Spleen (tissue), 11 donors: Measurements from ENCODE around the gene FGF14. TPM values are rescaled to one million over a fixed set of nuclear protein-coding genes. Genes with fewer than 3 reads are reported as not detected.

Source experiments
- DNase-seq: peaks from one replicate; pipeline ENCODE4 v3.0.0-alpha.2; 2020
- H3K27ac ChIP-seq, 8 donors: fragments of 200-600 bp; sonication (generic) in 7 of 8; 1 replicate in 4 of 8; 2 replicates in 4 of 8; pipeline versions ENCODE4 v1.5.0 to v1.8.0; 2016 to 2021; ENCODE audit warnings: inconsistent platforms in 4 of 8, mild to moderate bottlenecking in 4 of 8, moderate library complexity in 1 of 8
- H3K27me3 ChIP-seq, 7 donors: fragments of 200-600 bp; sonication (generic) in 6 of 7; replicated peaks in 1 of 7; 1 replicate in 4 of 7; 2 replicates in 3 of 7; pipeline versions ENCODE4 v1.5.0 to v1.8.0; 2016 to 2021; ENCODE audit warnings: inconsistent platforms in 3 of 7, mild to moderate bottlenecking in 1 of 7
- H3K36me3 ChIP-seq, 6 donors: fragments of 200-600 bp; sonication (generic) in 5 of 6; 1 replicate in 4 of 6; 2 replicates in 2 of 6; pipeline versions ENCODE4 v1.5.0 to v1.8.0; 2016 to 2021; ENCODE audit warnings: inconsistent platforms in 2 of 6
- H3K4me1 ChIP-seq, 6 donors: fragments of 200-600 bp; sonication (generic) in 5 of 6; 1 replicate in 3 of 6; 2 replicates in 3 of 6; pipeline versions ENCODE4 v1.5.0 to v1.8.0; 2016 to 2021; ENCODE audit warnings: inconsistent platforms in 3 of 6
- H3K4me3 ChIP-seq, 8 donors: fragments of 200-600 bp; sonication (generic) in 7 of 8; 1 replicate in 4 of 8; 2 replicates in 4 of 8; pipeline versions ENCODE4 v1.5.0 to v1.8.0; 2016 to 2021; ENCODE audit warnings: inconsistent platforms in 4 of 8, mild to moderate bottlenecking in 4 of 8, moderate library complexity in 2 of 8
- H3K9me3 ChIP-seq, 8 donors: fragments of 200-600 bp; sonication (generic) in 7 of 8; 1 replicate in 4 of 8; 2 replicates in 4 of 8; pipeline versions ENCODE4 v1.5.0 to v1.8.0; 2016 to 2021; ENCODE audit warnings: inconsistent platforms in 4 of 8
- CTCF ChIP-seq, 11 experiments: fragments of 200-600 bp in 7 of 11; fragments of 450-650 bp in 4 of 11; sonication (generic) in 4 of 11; IDR thresholded peaks in 8 of 11; conservative IDR thresholded peaks in 3 of 11; 1 replicate in 7 of 11; 2 replicates in 4 of 11; pipeline versions ENCODE4 v1.4.0 to v1.8.0; 2016 to 2021; ENCODE audit warnings: antibody characterized with exemption in 11 of 11, inconsistent platforms in 4 of 11, mild to moderate bottlenecking in 1 of 11
- POLR2A ChIP-seq, 3 donors: fragments of 450-650 bp; IDR thresholded peaks; one replicate each; pipeline ENCODE4 v1.5.1; 2017; ENCODE audit warnings: antibody characterized with exemption in 3 of 3, mild to moderate bottlenecking in 1 of 3
- POLR2AphosphoS5 ChIP-seq, 3 donors: sonication (generic); formaldehyde crosslinking; IDR thresholded peaks; one replicate each; pipeline ENCODE4 v1.5.1; 2017; ENCODE audit warnings: antibody characterized with exemption in 3 of 3
- WGBS, 5 donors: extraction: QIAGEN DNeasy Blood & Tissue Kit in 3 of 5; methylation state at CpG; one replicate each; pipeline versions ENCODE4 v1.1.5 to v1.1.7; 2013 to 2018; 5-methylcytosine and 5-hydroxymethylcytosine counted together
- intact Hi-C: fragments of 100-400 bp; cut with DNase I; formaldehyde crosslinking; loops from one replicate; pipeline ENCODE4 v1.15.0; 2023; ENCODE audit warnings: low total_unique reads
- polyA plus RNA-seq, 3 donors: library from polyadenylated mRNA; stranded (reverse); fragments of 200-250 nt; gene quantifications; one replicate each; pipeline ENCODE4 v1.2.1, GENCODE V29; 2013
- total RNA-seq, 7 donors: library from RNA; depleted of rRNA in 3 of 7; stranded (reverse); fragments of >200 nt in 3 of 7; fragmentation: NEBNext Ultra II Directional in 4 of 7; extraction: Animal tissue kit (Norgen Biotek cat#: 25700) in 4 of 7; gene quantifications; one replicate each; pipeline versions ENCODE4 v1.1.0 to v1.2.1, GENCODE V29; 2016 to 2021
- donor health status: healthy with polysubstance abuse.
- donor health status: DM: no; HTN: no; CAD: no; lungs with moderate emphysema.
- donor health status: DM: no; HTN: no; CAD: no.
- donor health status: Bipolar disorder and iron deficiency.
- donor health status: healthy.
- donor health status: DM: no; HTN: no; CAD: no.
- donor health status: DM: yes; HTN: yes; CAD: no.

FGF14 gene
- total and polyA plus RNA-seq, 10 donors = 0.03 to 1.1 (median 0.05) TPM; not detected in 3

- Histone ChIP-seq H3K36me3 (no peaks in the 10 kb centered on the region), H3K4me1 (peaks cover 14 to 32% (median 23%) of the 10 kb centered on the region in 6 donors), H3K27ac (no peak overlapping the region), H3K9me3 (no peaks in the 10 kb centered on the region), H3K27me3 (peaks cover 0 to 68% (median 31%) of the 10 kb centered on the region in 7 donors), H3K4me3 (peak overlapping the region; percentile 32 to 72 (median 34))
- 1 to 3% (median 1%) methylated on average over 21 to 24 of the region's 24 CpGs for WGBS, 5 donors
- peak; percentile 69 for DNase-seq
- intact Hi-C loops = no loop called here
- TF ChIP-seq POLR2AphosphoS5 (IDR thresholded peaks at IDR 0.05) (no peak), POLR2A (IDR thresholded peaks at IDR 0.05) (no peak), CTCF (IDR thresholded peaks at IDR 0.05 in 8 of 11, conservative IDR thresholded peaks at IDR 0.05 in 3 of 11) (no peak)
These were observed 1.1 kb downstream of the FGF14 start for GRCh38 chr13:102400675-102401145.

- Histone ChIP-seq H3K36me3 (no peaks in the 10 kb centered on the region), H3K27me3 (peaks cover 0 to 68% (median 31%) of the 10 kb centered on the region in 7 donors), H3K27ac (no peak overlapping the region), H3K4me1 (peaks cover 14 to 36% (median 26%) of the 10 kb centered on the region in 6 donors), H3K4me3 (peak overlapping the region; percentile 32 to 72 (median 34)), H3K9me3 (no peaks in the 10 kb centered on the region)
- peak; percentile 75 for DNase-seq
- WGBS, 5 donors = 2 to 3% (median 2%) methylated on average over 21 to 58 of the region's 58 CpGs
- no peak for TF ChIP-seq POLR2AphosphoS5 (IDR thresholded peaks at IDR 0.05)
- no peak for TF ChIP-seq POLR2A (IDR thresholded peaks at IDR 0.05)
- no peak for TF ChIP-seq CTCF (IDR thresholded peaks at IDR 0.05 in 8 of 11, conservative IDR thresholded peaks at IDR 0.05 in 3 of 11)
- intact Hi-C loops = no loop called here
These were observed 1.8 kb downstream of the FGF14 start for GRCh38 chr13:102399791-102400674.

GRCh38 chr13:102395939-102396338 lies 5.9 kb downstream of the FGF14 start:
- no peak for DNase-seq
- H3K4me1 ChIP-seq = peaks cover 12 to 33% (median 29%) of the 10 kb centered on the region in 6 donors
- no peak overlapping the region for H3K27ac ChIP-seq
- intact Hi-C loops = no loop called here
- TF ChIP-seq POLR2A (IDR thresholded peaks at IDR 0.05) (no peak), CTCF (IDR thresholded peaks at IDR 0.05 in 8 of 11, conservative IDR thresholded peaks at IDR 0.05 in 3 of 11) (no peak), POLR2AphosphoS5 (IDR thresholded peaks at IDR 0.05) (no peak)
- H3K9me3 ChIP-seq = no peaks in the 10 kb centered on the region
- H3K27me3 ChIP-seq = peaks cover 0 to 28% (median 14%) of the 10 kb centered on the region in 7 donors
- no peak overlapping the region for H3K4me3 ChIP-seq
- WGBS, 5 donors = 78 to 97% (median 92%) methylated on average over 2 of the region's 2 CpGs
- no peaks in the 10 kb centered on the region for H3K36me3 ChIP-seq

- no peaks in the 10 kb centered on the region for H3K9me3 ChIP-seq
- peaks cover 4 to 26% (median 21%) of the 10 kb centered on the region in 6 donors for H3K4me1 ChIP-seq
- H3K4me3 ChIP-seq = peak overlapping the region; percentile 65 to 95 (median 86)
- no peak for TF ChIP-seq POLR2A (IDR thresholded peaks at IDR 0.05)
- peaks cover 0 to 20% (median 6%) of the 10 kb centered on the region in 7 donors for H3K27me3 ChIP-seq
- H3K36me3 ChIP-seq = no peaks in the 10 kb centered on the region
- intact Hi-C loops = no loop called here
- peak overlapping the region in 3 of 8 donors; percentile 63 to 76 (median 67) for H3K27ac ChIP-seq
- DNase-seq = no peak
- 92 to 94% (median 93%) methylated on average over 10 of the region's 10 CpGs for WGBS, 5 donors
These were observed 6.7 kb downstream of the FGF14 start for GRCh38 chr13:102395174-102395573.
